Neural cell (in vitro differentiated cells): ENCODE results near the gene MAGI1. TPM values are rescaled to one million over a fixed set of nuclear protein-coding genes. Genes with fewer than 3 reads are reported as not detected.

Source experiments
- H2AFZ ChIP-seq: fragments of 200-600, 300-800 bp; sonication (generic), shearing (Covaris generic); 2 replicates; pipeline ENCODE4 v1.6.0; 2014; ENCODE audit warnings: low read depth, mild to moderate bottlenecking, antibody characterized with exemption, low read length, moderate library complexity
- H3F3A ChIP-seq: fragments of 200-600 bp; shearing (Covaris generic); 2 replicates; pipeline ENCODE4 v1.6.1; 2016; ENCODE audit warnings: mild to moderate bottlenecking, moderate library complexity, mixed read lengths, antibody characterized with exemption, low read length; ENCODE audit not compliant: insufficient read depth, poor library complexity, severe bottlenecking
- H3K27ac ChIP-seq: fragments of 200-600, 300-800 bp; sonication (generic), shearing (Covaris generic); 2 replicates; pipeline ENCODE4 v1.5.1; 2014; ENCODE audit warnings: mild to moderate bottlenecking, low read length, moderate library complexity
- H3K27me3 ChIP-seq: fragments of 300-800, 200-600 bp; sonication (generic), shearing (Covaris generic); 2 replicates; pipeline ENCODE4 v1.6.0; 2014; ENCODE audit warnings: mild to moderate bottlenecking, low read depth, low read length, moderate library complexity; ENCODE audit not compliant: insufficient read depth
- H3K36me3 ChIP-seq: fragments of 300-800, 200-600 bp; sonication (generic), shearing (Covaris generic); 2 replicates; pipeline ENCODE4 v1.5.1; 2014; ENCODE audit warnings: mild to moderate bottlenecking, antibody characterized with exemption, low read length, moderate library complexity; ENCODE audit not compliant: insufficient read depth
- H3K4me2 ChIP-seq: fragments of 300-800, 200-600 bp; sonication (generic), shearing (Covaris generic); 2 replicates; pipeline ENCODE4 v1.6.0; 2014; ENCODE audit warnings: mild to moderate bottlenecking, low read length
- H3K4me3 ChIP-seq: fragments of 300-800, 200-600 bp; sonication (generic), shearing (Covaris generic); 2 replicates; pipeline ENCODE4 v1.5.1; 2014; ENCODE audit warnings: mild to moderate bottlenecking, low read length, moderate library complexity
- H3K79me2 ChIP-seq: fragments of 200-600 bp; shearing (Covaris generic); replicated peaks from 2 replicates; pipeline ENCODE4 v1.6.0; 2014; ENCODE audit warnings: mild to moderate bottlenecking, low read length, moderate library complexity; ENCODE audit not compliant: insufficient read depth
- H3K9ac ChIP-seq: fragments of 300-800, 200-600 bp; sonication (generic), shearing (Covaris generic); 2 replicates; pipeline ENCODE4 v1.6.1; 2016; ENCODE audit warnings: mild to moderate bottlenecking, low read length, mixed read lengths
- H3K9me2 ChIP-seq: fragments of 200-600 bp; shearing (Covaris generic); 2 replicates; pipeline ENCODE4 v1.6.1; 2016; ENCODE audit warnings: mild to moderate bottlenecking, low read length, mixed read lengths; ENCODE audit not compliant: insufficient read depth
- H3K9me3 ChIP-seq: fragments of 200-600, 300-800 bp; sonication (generic), shearing (Covaris generic); 2 replicates; pipeline ENCODE4 v1.6.1; 2016; ENCODE audit warnings: mild to moderate bottlenecking, mixed run types, low read length, moderate library complexity, mixed read lengths
- H4K20me1 ChIP-seq: fragments of 200-600 bp; shearing (Covaris generic); 2 replicates; pipeline ENCODE4 v1.6.1; 2016; ENCODE audit warnings: mild to moderate bottlenecking, mixed run types; ENCODE audit not compliant: insufficient read depth
- EP300 ChIP-seq: fragments of 450-650 bp; conservative IDR thresholded peaks from 2 replicates; pipeline ENCODE4 v1.6.1; 2014; ENCODE audit warnings: antibody characterized with exemption, mild to moderate bottlenecking, moderate library complexity; ENCODE audit not compliant: poor library complexity, severe bottlenecking
- EZH2 ChIP-seq: fragments of 200-600, 300-800 bp; shearing (Covaris generic), sonication (generic); IDR thresholded peaks from 2 replicates; pipeline ENCODE4 v1.6.1; 2014; ENCODE audit warnings: antibody characterized with exemption, low read length, borderline replicate concordance, mild to moderate bottlenecking; ENCODE audit not compliant: insufficient read depth, poor library complexity, severe bottlenecking
- MXI1 ChIP-seq: fragments of 450-650 bp; conservative IDR thresholded peaks from 2 replicates; pipeline ENCODE4 v1.6.1; 2014; ENCODE audit warnings: antibody characterized with exemption, mild to moderate bottlenecking; ENCODE audit not compliant: poor library complexity, severe bottlenecking
- POLR2AphosphoS5 ChIP-seq: IDR thresholded peaks from 2 replicates; pipeline ENCODE4 v1.6.1; 2012
- RAD21 ChIP-seq: fragments of 450-650 bp; conservative IDR thresholded peaks from 2 replicates; pipeline ENCODE4 v1.6.1; 2014; ENCODE audit warnings: antibody characterized with exemption, mild to moderate bottlenecking, moderate library complexity
- SMC3 ChIP-seq: fragments of 450-650 bp; conservative IDR thresholded peaks from 2 replicates; pipeline ENCODE4 v1.6.1; 2014; ENCODE audit warnings: antibody characterized with exemption, mild to moderate bottlenecking, moderate library complexity; ENCODE audit not compliant: poor library complexity
- TAF1 ChIP-seq: IDR thresholded peaks from 2 replicates; pipeline ENCODE4 v1.6.1; 2012; ENCODE audit warnings: low read depth
- polyA plus RNA-seq: library from polyadenylated mRNA; depleted of rRNA; stranded (reverse); fragments of >200 nt; gene quantifications from 2 replicates; pipeline ENCODE4 v1.2.3, GENCODE V29; 2014
- TF ChIP-seq, protein P1 (sequence below): fragments of 450-650 bp; IDR thresholded peaks from 2 replicates; pipeline ENCODE4 v1.5.1; 2014; ENCODE audit warnings: antibody characterized with exemption, mild to moderate bottlenecking, moderate library complexity; ENCODE audit not compliant: poor library complexity, severe bottlenecking
- TF ChIP-seq, protein P2 (sequence below): IDR thresholded peaks from 2 replicates; pipeline ENCODE4 v1.6.1; 2012; ENCODE audit warnings: borderline replicate concordance

Gene MAGI1
- polyA plus RNA-seq, 1 donor from 2014 or later: 44.7 TPM

DNA sequence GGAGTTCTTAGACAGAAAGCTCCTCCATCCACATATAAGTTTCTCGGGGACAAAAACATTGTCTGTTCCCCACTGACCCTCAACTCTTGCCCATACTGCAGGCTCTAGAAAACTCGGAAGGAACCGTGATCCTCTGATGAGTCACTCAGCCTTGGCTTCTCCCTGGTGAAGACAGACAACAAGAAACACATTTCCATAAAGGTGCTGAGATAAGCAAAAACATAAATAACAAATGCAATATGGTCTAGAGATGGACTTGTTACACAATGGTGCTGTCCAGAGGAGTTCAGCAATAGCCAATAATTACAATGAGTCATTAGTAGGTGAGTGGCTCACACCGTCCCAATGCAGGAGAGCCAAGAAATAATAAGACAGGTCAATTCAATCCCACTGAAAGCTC is 43.7 kb downstream of the MAGI1 start:
- TF ChIP-seq SMC3: no peak
- Histone ChIP-seq H3K4me2 (no peak overlapping the region), H3K79me2 (no peaks in the 10 kb centered on the region), H2AFZ (no peak overlapping the region), H3K9ac (no peak overlapping the region), H3K9me3 (no peaks in the 10 kb centered on the region), H3K27ac (peak overlapping the region; percentile 3), H3K36me3 (no peaks in the 10 kb centered on the region), H3K9me2 (no peaks in the 10 kb centered on the region), H3K4me3 (no peak overlapping the region), H3K27me3 (no peaks in the 10 kb centered on the region), H4K20me1 (no peaks in the 10 kb centered on the region), H3F3A (no peaks in the 10 kb centered on the region)

DNA sequence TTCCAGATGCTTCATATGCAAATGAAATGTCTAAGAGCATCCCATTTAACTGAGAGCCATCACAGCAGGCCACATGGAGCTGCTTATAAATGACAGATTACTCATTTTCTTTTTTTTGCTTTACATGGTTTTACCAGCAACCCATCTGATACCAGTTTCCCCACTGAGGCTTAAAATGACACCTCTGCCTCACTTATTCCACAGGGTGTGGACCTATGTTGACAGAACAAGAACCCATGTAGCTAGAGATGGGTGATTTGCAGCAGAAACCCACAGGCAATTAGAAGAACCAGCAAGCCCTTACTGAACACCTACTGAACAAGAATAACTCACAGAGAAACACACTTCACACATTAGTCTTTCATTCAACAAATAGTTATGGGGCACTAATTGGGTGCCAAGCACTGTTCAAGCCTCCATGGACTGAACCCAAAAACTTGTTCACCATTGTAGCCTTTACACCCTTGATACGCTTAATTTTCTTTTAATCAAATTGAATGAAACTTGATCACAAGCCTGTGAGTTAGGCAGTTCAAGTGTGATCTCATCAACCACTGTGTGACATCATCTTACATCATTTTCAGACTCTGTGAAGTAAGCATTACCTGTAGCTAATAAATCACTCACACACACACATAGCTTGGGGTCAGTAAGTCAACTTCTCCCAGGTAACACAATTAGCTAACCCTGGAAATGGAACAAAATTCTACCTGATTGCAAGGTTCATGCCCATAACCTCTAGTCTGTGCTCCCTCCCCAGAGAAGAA is 45.4 kb downstream of the MAGI1 start:
- Histone ChIP-seq H3K36me3 (no peaks in the 10 kb centered on the region), H3K9me3 (no peaks in the 10 kb centered on the region), H3K27me3 (no peaks in the 10 kb centered on the region), H4K20me1 (no peaks in the 10 kb centered on the region), H3K79me2 (no peaks in the 10 kb centered on the region), H2AFZ (no peak overlapping the region), H3K4me3 (no peak overlapping the region), H3F3A (no peaks in the 10 kb centered on the region), H3K27ac (no peak overlapping the region), H3K9ac (no peak overlapping the region), H3K9me2 (no peaks in the 10 kb centered on the region), H3K4me2 (no peak overlapping the region)
- TF ChIP-seq, protein P1, sequence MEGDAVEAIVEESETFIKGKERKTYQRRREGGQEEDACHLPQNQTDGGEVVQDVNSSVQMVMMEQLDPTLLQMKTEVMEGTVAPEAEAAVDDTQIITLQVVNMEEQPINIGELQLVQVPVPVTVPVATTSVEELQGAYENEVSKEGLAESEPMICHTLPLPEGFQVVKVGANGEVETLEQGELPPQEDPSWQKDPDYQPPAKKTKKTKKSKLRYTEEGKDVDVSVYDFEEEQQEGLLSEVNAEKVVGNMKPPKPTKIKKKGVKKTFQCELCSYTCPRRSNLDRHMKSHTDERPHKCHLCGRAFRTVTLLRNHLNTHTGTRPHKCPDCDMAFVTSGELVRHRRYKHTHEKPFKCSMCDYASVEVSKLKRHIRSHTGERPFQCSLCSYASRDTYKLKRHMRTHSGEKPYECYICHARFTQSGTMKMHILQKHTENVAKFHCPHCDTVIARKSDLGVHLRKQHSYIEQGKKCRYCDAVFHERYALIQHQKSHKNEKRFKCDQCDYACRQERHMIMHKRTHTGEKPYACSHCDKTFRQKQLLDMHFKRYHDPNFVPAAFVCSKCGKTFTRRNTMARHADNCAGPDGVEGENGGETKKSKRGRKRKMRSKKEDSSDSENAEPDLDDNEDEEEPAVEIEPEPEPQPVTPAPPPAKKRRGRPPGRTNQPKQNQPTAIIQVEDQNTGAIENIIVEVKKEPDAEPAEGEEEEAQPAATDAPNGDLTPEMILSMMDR: no peak
- TF ChIP-seq EZH2 (no peak), RAD21 (no peak), EP300 (no peak), MXI1 (no peak), POLR2AphosphoS5 (no peak), SMC3 (no peak)
- TF ChIP-seq, protein P2, sequence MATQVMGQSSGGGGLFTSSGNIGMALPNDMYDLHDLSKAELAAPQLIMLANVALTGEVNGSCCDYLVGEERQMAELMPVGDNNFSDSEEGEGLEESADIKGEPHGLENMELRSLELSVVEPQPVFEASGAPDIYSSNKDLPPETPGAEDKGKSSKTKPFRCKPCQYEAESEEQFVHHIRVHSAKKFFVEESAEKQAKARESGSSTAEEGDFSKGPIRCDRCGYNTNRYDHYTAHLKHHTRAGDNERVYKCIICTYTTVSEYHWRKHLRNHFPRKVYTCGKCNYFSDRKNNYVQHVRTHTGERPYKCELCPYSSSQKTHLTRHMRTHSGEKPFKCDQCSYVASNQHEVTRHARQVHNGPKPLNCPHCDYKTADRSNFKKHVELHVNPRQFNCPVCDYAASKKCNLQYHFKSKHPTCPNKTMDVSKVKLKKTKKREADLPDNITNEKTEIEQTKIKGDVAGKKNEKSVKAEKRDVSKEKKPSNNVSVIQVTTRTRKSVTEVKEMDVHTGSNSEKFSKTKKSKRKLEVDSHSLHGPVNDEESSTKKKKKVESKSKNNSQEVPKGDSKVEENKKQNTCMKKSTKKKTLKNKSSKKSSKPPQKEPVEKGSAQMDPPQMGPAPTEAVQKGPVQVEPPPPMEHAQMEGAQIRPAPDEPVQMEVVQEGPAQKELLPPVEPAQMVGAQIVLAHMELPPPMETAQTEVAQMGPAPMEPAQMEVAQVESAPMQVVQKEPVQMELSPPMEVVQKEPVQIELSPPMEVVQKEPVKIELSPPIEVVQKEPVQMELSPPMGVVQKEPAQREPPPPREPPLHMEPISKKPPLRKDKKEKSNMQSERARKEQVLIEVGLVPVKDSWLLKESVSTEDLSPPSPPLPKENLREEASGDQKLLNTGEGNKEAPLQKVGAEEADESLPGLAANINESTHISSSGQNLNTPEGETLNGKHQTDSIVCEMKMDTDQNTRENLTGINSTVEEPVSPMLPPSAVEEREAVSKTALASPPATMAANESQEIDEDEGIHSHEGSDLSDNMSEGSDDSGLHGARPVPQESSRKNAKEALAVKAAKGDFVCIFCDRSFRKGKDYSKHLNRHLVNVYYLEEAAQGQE: no peak

DNA sequence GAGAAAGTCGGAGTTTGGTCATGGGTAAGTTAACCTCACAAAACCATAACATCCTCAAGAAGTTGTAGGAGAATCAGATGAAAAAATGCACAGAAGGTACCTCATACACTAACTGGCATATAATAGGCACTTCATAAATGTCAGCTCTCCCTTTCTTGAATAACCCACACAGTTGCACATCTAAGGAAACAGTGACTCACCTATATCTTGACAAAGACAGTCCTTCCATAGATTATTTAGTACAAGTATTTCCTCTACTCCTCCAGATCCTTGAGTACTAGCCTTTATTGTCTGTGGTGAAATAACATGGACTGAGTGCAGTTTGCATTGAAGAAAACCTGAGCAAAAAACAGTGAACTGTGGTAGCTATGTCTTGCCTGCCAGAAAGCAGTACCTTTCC is 46.6 kb downstream of the MAGI1 start:
- no peaks in the 10 kb centered on the region for H3K27me3 ChIP-seq
- H3K4me3 ChIP-seq: no peak overlapping the region
- no peaks in the 10 kb centered on the region for H3K36me3 ChIP-seq
- TF ChIP-seq EZH2 (no peak), TAF1 (no peak), POLR2AphosphoS5 (no peak), EP300 (no peak), MXI1 (no peak), SMC3 (no peak), RAD21 (no peak)
- TF ChIP-seq, protein P2: no peak
- TF ChIP-seq, protein P1: no peak
- H3K9ac ChIP-seq: no peak overlapping the region
- no peaks in the 10 kb centered on the region for H4K20me1 ChIP-seq
- no peak overlapping the region for H3K27ac ChIP-seq
- H3F3A ChIP-seq: no peaks in the 10 kb centered on the region
- no peaks in the 10 kb centered on the region for H3K79me2 ChIP-seq
- H3K4me2 ChIP-seq: no peak overlapping the region
- H2AFZ ChIP-seq: no peak overlapping the region
- H3K9me2 ChIP-seq: no peaks in the 10 kb centered on the region
- H3K9me3 ChIP-seq: no peaks in the 10 kb centered on the region
